OCI-LY3 (cell line): ENCODE measurements around the gene ZNF319.

Experiments used
- CTCF ChIP-seq: fragments of 200-600, 300-600 bp; sonication (generic); IDR thresholded peaks from 2 replicates; pipeline ENCODE4 v1.5.1; 2014; ENCODE audit warnings: antibody characterized with exemption, low read length, low read depth
- EZH2phosphoT487 ChIP-seq: fragments of 200-600 bp; shearing (Covaris generic); IDR thresholded peaks from 2 replicates; pipeline ENCODE4 v1.6.1; 2018; ENCODE audit warnings: antibody characterized with exemption, mixed run types, low read depth

- TF ChIP-seq CTCF (no peak), EZH2phosphoT487 (no peak)
Measured at GRCh38 chr16:58027916-58028455, 27.5 kb upstream of the ZNF319 start.
